GM23248 (cell line): ENCODE results near the gene FAM81A. TPM values are rescaled to one million over a fixed set of nuclear protein-coding genes. Genes with fewer than 3 reads are reported as not detected.
"Not testable (repeated sequence)": the region's sequence is repeated elsewhere in the genome, so short reads cannot be mapped to it uniquely, and the experiment has no call there.

Experiments
- DNase-seq: peaks from one replicate; pipeline ENCODE4 v3.0.0-alpha.2; 2015
- H2AFZ ChIP-seq: fragments of 200-600 bp; sonication (generic); 2 replicates; pipeline ENCODE4 v1.6.1; 2016; ENCODE audit warnings: antibody characterized with exemption
- H3F3A ChIP-seq: fragments of 200-600 bp; sonication (generic); 2 replicates; pipeline ENCODE4 v1.6.1; 2016; ENCODE audit warnings: mild to moderate bottlenecking, antibody characterized with exemption, mixed run types; ENCODE audit not compliant: insufficient read depth
- H3K27ac ChIP-seq: fragments of 200-600 bp; sonication (generic); 2 replicates; pipeline ENCODE4 v1.5.1; 2016; ENCODE audit warnings: mild to moderate bottlenecking
- H3K27me3 ChIP-seq: fragments of 200-600 bp; sonication (generic); replicated peaks from 2 replicates; pipeline ENCODE4 v1.6.1; 2016; ENCODE audit warnings: mild to moderate bottlenecking; ENCODE audit not compliant: insufficient read depth
- H3K36me3 ChIP-seq: fragments of 200-600 bp; sonication (generic); 2 replicates; pipeline ENCODE4 v1.6.1; 2016; ENCODE audit warnings: low read depth, mild to moderate bottlenecking
- H3K4me1 ChIP-seq: fragments of 200-600 bp; sonication (generic); 2 replicates; pipeline ENCODE4 v1.6.1; 2016; ENCODE audit warnings: mild to moderate bottlenecking; ENCODE audit not compliant: insufficient read depth
- H3K4me2 ChIP-seq: fragments of 200-600 bp; sonication (generic); one replicate; pipeline ENCODE4 v1.6.1; 2016; ENCODE audit warnings: mild to moderate bottlenecking; ENCODE audit not compliant: unreplicated experiment
- H3K4me3 ChIP-seq: fragments of 200-600 bp; sonication (generic); 2 replicates; pipeline ENCODE4 v1.5.1; 2016; ENCODE audit warnings: mild to moderate bottlenecking
- H3K79me2 ChIP-seq: fragments of 200-600 bp; sonication (generic); 2 replicates; pipeline ENCODE4 v1.6.1; 2016; ENCODE audit warnings: mild to moderate bottlenecking; ENCODE audit not compliant: insufficient read depth
- H3K9ac ChIP-seq: fragments of 200-600 bp; sonication (generic); 2 replicates; pipeline ENCODE4 v1.6.1; 2016; ENCODE audit warnings: mild to moderate bottlenecking
- H3K9me2 ChIP-seq: fragments of 200-600 bp; sonication (generic); 2 replicates; pipeline ENCODE4 v1.6.1; 2016; ENCODE audit warnings: mixed run types, mild to moderate bottlenecking, moderate library complexity; ENCODE audit not compliant: insufficient read depth
- H3K9me3 ChIP-seq: fragments of 200-600 bp; sonication (generic); one replicate; pipeline ENCODE4 v1.6.1; 2017; ENCODE audit warnings: low read depth
- H4K20me1 ChIP-seq: fragments of 200-600 bp; sonication (generic); 2 replicates; pipeline ENCODE4 v1.6.0; 2016; ENCODE audit not compliant: insufficient read depth
- EZH2 ChIP-seq: fragments of 200-600 bp; sonication (generic); IDR thresholded peaks from 2 replicates; pipeline ENCODE4 v1.6.1; 2018; ENCODE audit warnings: antibody characterized with exemption, mild to moderate bottlenecking; ENCODE audit not compliant: insufficient read depth, poor library complexity, severe bottlenecking
- EZH2phosphoT487 ChIP-seq: fragments of 200-600 bp; sonication (generic); IDR thresholded peaks from 2 replicates; pipeline ENCODE4 v1.6.1; 2018; ENCODE audit warnings: antibody characterized with exemption, moderate library complexity, mild to moderate bottlenecking, low read depth; ENCODE audit not compliant: insufficient read depth
- WGBS, 2 experiments: methylation state at CpG; one replicate each; pipeline ENCODE4 v1.1.6; 2015 to 2017; ENCODE audit warnings: low lambda C conversion rate in 2 of 2, low coverage in 1 of 2; ENCODE audit errors: missing lambda C conversion rate in 2 of 2; 5-methylcytosine and 5-hydroxymethylcytosine counted together
- in situ Hi-C: fragments of 300-500 bp; cut with MboI; formaldehyde crosslinking; loops from 2 replicates; pipeline ENCODE4 v1.15.0; 2020
- polyA plus RNA-seq: library from polyadenylated mRNA; unstranded; fragments of >200 nt; fragmentation: Nextera tagmentation; extraction: Ambion mirVana; gene quantifications from 2 replicates; pipeline ENCODE4 v1.2.1, GENCODE V29; 2016
- total RNA-seq: library from RNA; depleted of rRNA; stranded (reverse); fragments of >200 nt; shearing (Covaris generic); gene quantifications from 2 replicates; pipeline ENCODE4 v1.2.3, GENCODE V29; 2014

Gene FAM81A
- total and polyA plus RNA-seq, 2 experiments from 2014 or later = 0.26 to 0.32 TPM

DNA sequence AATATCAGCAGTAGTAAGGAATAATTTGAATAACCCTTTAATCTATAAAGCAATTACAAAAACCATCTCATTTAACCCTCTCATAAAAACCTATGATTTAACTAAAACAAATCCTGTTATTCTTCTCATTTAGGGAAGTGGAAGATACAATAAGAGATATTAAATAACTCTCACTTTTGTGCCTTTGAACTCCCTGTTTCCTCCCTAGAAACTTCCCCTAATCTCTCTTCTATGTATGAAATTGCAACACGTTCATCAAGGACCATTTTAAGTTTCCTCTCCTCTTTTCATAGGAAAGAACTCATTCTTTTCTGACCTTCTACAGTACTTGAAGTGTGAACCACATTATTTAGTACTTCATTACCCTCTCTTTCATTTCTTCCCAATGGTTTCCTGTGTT lies 18.8 kb upstream of the FAM81A start:
- H2AFZ ChIP-seq = no peak overlapping the region
- H3K79me2 ChIP-seq = no peaks in the 10 kb centered on the region
- no peaks in the 10 kb centered on the region for H3F3A ChIP-seq
- H3K4me2 ChIP-seq = no peak overlapping the region
- no peaks in the 10 kb centered on the region for H4K20me1 ChIP-seq
- WGBS, 2 experiments = 56 to 67% methylated on average over 1 of the region's 1 CpG
- no peak overlapping the region for H3K9ac ChIP-seq
- H3K4me3 ChIP-seq = no peak overlapping the region
- in situ Hi-C loops = no loop called here
- no peaks in the 10 kb centered on the region for H3K4me1 ChIP-seq
- no peak for DNase-seq
- H3K36me3 ChIP-seq = no peaks in the 10 kb centered on the region
- H3K27ac ChIP-seq = no peak overlapping the region
- no peaks in the 10 kb centered on the region for H3K9me3 ChIP-seq
- peaks cover 25% of the 10 kb centered on the region for H3K27me3 ChIP-seq
- no peaks in the 10 kb centered on the region for H3K9me2 ChIP-seq
- TF ChIP-seq EZH2 = no peak
- TF ChIP-seq EZH2phosphoT487 = no peak

DNA sequence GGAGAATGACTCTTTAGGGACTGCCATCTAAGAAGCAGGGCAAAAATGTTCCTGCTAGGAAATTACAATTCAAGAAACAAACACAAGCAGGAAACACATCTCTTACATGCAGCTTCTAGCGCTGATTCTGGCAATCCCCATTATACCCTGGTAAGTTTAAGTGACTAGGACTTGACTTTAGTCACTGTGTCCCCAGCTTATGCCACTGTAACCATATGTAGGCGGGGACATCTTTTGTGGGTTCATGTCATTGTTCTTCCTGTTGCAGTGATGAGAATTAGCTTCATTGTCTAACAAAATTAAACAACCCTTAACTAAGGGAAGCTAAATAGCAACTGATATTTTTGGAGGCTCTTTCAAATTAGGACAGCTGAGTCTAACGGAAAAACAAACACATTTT lies 17.9 kb upstream of the FAM81A start:
- Histone ChIP-seq H3K9ac (no peak overlapping the region), H3K27ac (no peak overlapping the region), H2AFZ (no peak overlapping the region), H4K20me1 (no peaks in the 10 kb centered on the region), H3K36me3 (no peaks in the 10 kb centered on the region), H3K4me3 (no peak overlapping the region), H3K9me2 (no peaks in the 10 kb centered on the region), H3K9me3 (no peaks in the 10 kb centered on the region), H3K79me2 (no peaks in the 10 kb centered on the region), H3K27me3 (peaks cover 32% of the 10 kb centered on the region), H3F3A (no peaks in the 10 kb centered on the region), H3K4me2 (no peak overlapping the region), H3K4me1 (no peaks in the 10 kb centered on the region)
- 60% methylated on average over 3 of the region's 3 CpGs for WGBS, 2 experiments
- DNase-seq = no peak
- in situ Hi-C loops = no loop called here
- TF ChIP-seq EZH2phosphoT487 (no peak), EZH2 (no peak)

DNA sequence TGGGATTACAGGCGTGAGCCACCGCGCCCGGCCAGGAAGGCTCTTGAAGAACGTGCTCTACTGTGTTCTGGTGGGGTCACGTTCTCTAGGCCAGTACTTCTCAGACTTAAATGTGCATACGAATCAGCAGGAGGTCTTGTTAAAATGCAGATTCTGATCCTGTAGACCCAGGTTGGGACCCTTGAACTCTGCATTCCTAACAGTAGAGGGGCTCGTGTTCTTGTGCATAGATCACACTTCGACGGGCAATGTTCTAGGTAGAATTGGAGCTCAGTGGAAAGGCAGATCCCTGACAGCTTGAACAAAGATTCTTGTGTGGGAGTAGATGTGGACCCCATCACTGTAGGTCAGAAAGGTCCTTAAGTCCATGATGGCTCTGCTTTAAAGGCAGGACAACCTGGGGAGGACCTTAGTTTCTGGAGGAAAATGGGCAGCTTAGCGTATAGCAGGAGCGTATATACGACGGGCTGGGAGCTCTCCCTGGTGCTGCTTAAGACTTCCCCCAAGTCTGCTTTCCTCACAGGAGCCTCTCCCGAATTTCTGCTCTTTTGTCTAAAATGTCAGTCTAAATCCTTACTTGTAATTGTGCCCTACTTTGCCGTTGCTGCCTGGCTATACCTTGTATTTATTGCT lies 16.9 kb upstream of the FAM81A start:
- Histone ChIP-seq H3K27ac (no peak overlapping the region), H3F3A (no peaks in the 10 kb centered on the region), H2AFZ (no peak overlapping the region), H4K20me1 (no peaks in the 10 kb centered on the region), H3K4me2 (no peak overlapping the region), H3K4me3 (no peak overlapping the region), H3K36me3 (no peaks in the 10 kb centered on the region), H3K9ac (no peak overlapping the region), H3K79me2 (no peaks in the 10 kb centered on the region), H3K9me2 (no peaks in the 10 kb centered on the region), H3K27me3 (peaks cover 38% of the 10 kb centered on the region), H3K9me3 (no peaks in the 10 kb centered on the region), H3K4me1 (no peaks in the 10 kb centered on the region)
- TF ChIP-seq EZH2 (no peak), EZH2phosphoT487 (no peak)
- 14 to 15% methylated on average over 12 of the region's 16 CpGs for WGBS, 2 experiments
- in situ Hi-C loops = no loop called here
- DNase-seq = peak; percentile 65

DNA sequence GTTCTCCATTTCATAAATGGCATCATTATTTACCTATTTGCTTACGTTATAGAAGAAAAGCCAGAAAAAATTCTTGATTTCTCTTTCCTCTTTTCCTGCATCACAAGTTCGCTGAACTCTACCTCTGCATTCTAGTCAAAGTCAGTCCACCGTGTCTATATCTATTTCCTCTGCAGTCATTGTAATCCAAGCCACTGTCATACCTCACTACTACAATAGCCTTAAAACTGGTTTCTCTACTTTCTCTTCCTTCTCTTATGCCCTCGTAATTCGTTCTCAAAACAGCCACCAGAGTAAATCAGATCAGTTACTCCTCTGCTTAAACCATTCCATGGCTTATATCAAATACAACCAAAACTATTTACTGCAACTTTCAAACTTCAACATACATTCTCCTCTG lies 13.4 kb upstream of the FAM81A start:
- no peaks in the 10 kb centered on the region for H3K9me3 ChIP-seq
- no peaks in the 10 kb centered on the region for H3F3A ChIP-seq
- H3K9me2 ChIP-seq = no peaks in the 10 kb centered on the region
- 32 to 33% methylated on average over 5 of the region's 5 CpGs for WGBS, 2 experiments
- H2AFZ ChIP-seq = no peak overlapping the region
- no peak for DNase-seq
- TF ChIP-seq EZH2 = no peak
- TF ChIP-seq EZH2phosphoT487 = no peak
- H3K36me3 ChIP-seq = no peaks in the 10 kb centered on the region
- no peak overlapping the region for H3K4me2 ChIP-seq
- H3K27me3 ChIP-seq = peaks cover 23% of the 10 kb centered on the region
- no peak overlapping the region for H3K9ac ChIP-seq
- no peaks in the 10 kb centered on the region for H4K20me1 ChIP-seq
- no peaks in the 10 kb centered on the region for H3K4me1 ChIP-seq
- no peaks in the 10 kb centered on the region for H3K79me2 ChIP-seq
- in situ Hi-C loops = no loop called here
- H3K4me3 ChIP-seq = no peak overlapping the region
- H3K27ac ChIP-seq = no peak overlapping the region

DNA sequence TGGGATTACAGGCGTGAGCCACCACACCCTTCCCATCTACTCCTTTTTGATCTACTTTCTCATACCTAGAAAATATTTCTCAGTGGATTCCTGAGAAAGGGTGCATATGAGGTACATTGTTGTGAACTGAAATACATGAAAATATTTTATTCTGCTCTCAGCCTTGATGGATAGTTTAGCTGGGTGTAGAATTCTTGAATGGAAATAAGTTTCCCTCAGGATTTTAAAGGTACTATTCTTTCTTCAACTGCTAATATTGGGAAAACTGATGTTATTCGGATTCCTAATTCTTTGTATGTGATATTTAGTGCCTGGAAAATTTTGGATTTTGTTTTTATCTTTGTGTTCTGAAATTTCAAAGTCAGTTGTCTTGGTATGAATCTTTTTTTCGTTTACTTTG lies 9.1 kb upstream of the FAM81A start:
- H2AFZ ChIP-seq, DNase-seq, H3K9me3 ChIP-seq, H3K9me2 ChIP-seq, in situ Hi-C loops, H3K4me1 ChIP-seq, H3F3A ChIP-seq, H3K27ac ChIP-seq, H3K79me2 ChIP-seq, H3K36me3 ChIP-seq, H4K20me1 ChIP-seq, H3K9ac ChIP-seq, H3K4me3 ChIP-seq, H3K4me2 ChIP-seq: not testable (repeated sequence)
- H3K27me3 ChIP-seq = peaks cover 15% of the 10 kb centered on the region; the same call in 1 of the 2 replicates
- 25 to 26% methylated on average over 3 of the region's 3 CpGs for WGBS, 2 experiments
